ENCODE data around the gene RAB4A.
A peak's percentile ranks its signal among the peaks of the same experiment; 100 is the strongest.

RAB4A gene

DNA sequence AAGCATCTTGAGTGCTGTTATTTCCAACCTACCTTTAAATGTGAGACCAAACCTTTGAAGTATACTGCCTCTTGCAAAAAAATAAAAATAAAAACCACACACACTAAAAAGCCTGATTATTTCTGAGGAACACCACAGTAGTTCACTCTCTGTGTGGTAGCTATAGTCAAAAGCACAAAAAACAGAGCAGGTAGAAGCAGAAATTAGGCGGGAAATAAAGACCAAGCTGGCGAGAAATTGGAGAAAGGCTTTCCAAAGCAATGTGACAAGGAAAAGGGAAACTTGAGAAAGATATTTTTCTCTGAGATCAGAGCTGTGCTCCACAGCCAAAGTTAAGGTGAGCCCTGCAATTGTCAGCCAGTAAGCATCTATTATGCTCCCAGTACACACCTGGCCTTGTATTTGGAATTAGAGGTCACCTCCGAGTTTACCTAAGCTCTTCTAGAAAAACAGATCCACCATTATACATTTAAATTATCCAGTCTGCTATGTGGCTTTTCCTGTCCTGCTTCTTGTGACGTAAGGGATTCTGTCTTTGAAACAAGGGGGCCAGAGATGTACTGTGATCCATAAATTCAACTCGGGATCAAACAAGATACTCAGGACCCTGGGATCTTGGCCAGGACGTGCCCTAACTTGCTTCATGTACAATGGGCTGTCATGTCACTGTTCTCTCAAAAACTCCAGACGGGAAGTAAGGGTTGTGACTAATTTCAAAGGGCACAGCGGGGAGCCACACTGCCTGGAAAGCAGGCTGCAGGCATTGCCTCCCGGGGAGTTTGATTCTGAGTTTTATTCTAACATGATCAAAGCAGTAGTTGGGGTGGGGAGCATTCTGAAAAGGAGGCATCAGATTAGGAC is 39.8 kb upstream of the RAB4A start:
- Histone ChIP-seq H3K36me3 (ENCODE audit: control insufficient read depth in 2 of 2, insufficient read depth in 1 of 2, low read length in 2 of 2) (no peaks in the 10 kb centered on the region), H3K4me3 (ENCODE audit: low read depth, low read length) (no peak overlapping the region), H3K9me3 (ENCODE audit: control insufficient read depth, insufficient read depth, low read depth, low read length) (no peaks in the 10 kb centered on the region), H3K4me1 (ENCODE audit: control insufficient read depth, insufficient read depth, low read length) (peaks cover 42% of the 10 kb centered on the region), H3K27ac (ENCODE audit: extremely low read depth, low read depth, low read length) (peak overlapping the region; percentile 74)
- ChIA-PET CTCF (interaction anchor here (0.6 to 8.7 kb wide), 9 partner anchors 8 to 568 kb away, joined by 3 to 115 read pairs (median 5); partner anchors contain the start of gene RHOU), POLR2A (interaction anchor here (0.6 to 1.0 kb wide), 2 partner anchors 36 to 228 kb away, joined by 3 to 4 read pairs; no protein-coding TSS in a partner anchor)
- TF ChIP-seq ZXDB (tag by site-specific recombination; IDR thresholded peaks at IDR 0.05) = no peak
- peak; percentile 87 for TF ChIP-seq ZNF24 (tag by site-specific recombination; IDR thresholded peaks at IDR 0.05)
- no peak for TF ChIP-seq ZNF157 (tag by site-specific recombination; IDR thresholded peaks at IDR 0.05)
- TF ChIP-seq ZBTB20 (tag by site-specific recombination; IDR thresholded peaks at IDR 0.05) = peak; percentile 28
- TF ChIP-seq ZNF394 (tag by site-specific recombination; IDR thresholded peaks at IDR 0.05; ENCODE audit: borderline replicate concordance) = peak; percentile 26; the same call in 1 of the 2 replicates
- no peak for TF ChIP-seq ZNF76 (tag by site-specific recombination; IDR thresholded peaks at IDR 0.05; ENCODE audit: borderline replicate concordance, low read depth)
- TF ChIP-seq ZNF112 (tag by site-specific recombination; IDR thresholded peaks at IDR 0.05) = no peak
- TF ChIP-seq, protein P1, sequence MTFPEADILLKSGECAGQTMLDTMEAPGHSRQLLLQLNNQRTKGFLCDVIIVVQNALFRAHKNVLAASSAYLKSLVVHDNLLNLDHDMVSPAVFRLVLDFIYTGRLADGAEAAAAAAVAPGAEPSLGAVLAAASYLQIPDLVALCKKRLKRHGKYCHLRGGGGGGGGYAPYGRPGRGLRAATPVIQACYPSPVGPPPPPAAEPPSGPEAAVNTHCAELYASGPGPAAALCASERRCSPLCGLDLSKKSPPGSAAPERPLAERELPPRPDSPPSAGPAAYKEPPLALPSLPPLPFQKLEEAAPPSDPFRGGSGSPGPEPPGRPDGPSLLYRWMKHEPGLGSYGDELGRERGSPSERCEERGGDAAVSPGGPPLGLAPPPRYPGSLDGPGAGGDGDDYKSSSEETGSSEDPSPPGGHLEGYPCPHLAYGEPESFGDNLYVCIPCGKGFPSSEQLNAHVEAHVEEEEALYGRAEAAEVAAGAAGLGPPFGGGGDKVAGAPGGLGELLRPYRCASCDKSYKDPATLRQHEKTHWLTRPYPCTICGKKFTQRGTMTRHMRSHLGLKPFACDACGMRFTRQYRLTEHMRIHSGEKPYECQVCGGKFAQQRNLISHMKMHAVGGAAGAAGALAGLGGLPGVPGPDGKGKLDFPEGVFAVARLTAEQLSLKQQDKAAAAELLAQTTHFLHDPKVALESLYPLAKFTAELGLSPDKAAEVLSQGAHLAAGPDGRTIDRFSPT (tag by site-specific recombination; IDR thresholded peaks at IDR 0.05) = 0 out of 2 replicates have a peak, but pooled peaks have one; percentile 18
- TF ChIP-seq ZEB2 (tag by site-specific recombination; IDR thresholded peaks at IDR 0.05) = peak; percentile 84
- no peak for TF ChIP-seq ZNF677 (tag by site-specific recombination; IDR thresholded peaks at IDR 0.05)
- no peak for TF ChIP-seq ZFHX2 (tag by site-specific recombination; conservative IDR thresholded peaks at IDR 0.05)
- no peak for TF ChIP-seq ZNF596 (tag by site-specific recombination; IDR thresholded peaks at IDR 0.05)
- TF ChIP-seq, protein P2, sequence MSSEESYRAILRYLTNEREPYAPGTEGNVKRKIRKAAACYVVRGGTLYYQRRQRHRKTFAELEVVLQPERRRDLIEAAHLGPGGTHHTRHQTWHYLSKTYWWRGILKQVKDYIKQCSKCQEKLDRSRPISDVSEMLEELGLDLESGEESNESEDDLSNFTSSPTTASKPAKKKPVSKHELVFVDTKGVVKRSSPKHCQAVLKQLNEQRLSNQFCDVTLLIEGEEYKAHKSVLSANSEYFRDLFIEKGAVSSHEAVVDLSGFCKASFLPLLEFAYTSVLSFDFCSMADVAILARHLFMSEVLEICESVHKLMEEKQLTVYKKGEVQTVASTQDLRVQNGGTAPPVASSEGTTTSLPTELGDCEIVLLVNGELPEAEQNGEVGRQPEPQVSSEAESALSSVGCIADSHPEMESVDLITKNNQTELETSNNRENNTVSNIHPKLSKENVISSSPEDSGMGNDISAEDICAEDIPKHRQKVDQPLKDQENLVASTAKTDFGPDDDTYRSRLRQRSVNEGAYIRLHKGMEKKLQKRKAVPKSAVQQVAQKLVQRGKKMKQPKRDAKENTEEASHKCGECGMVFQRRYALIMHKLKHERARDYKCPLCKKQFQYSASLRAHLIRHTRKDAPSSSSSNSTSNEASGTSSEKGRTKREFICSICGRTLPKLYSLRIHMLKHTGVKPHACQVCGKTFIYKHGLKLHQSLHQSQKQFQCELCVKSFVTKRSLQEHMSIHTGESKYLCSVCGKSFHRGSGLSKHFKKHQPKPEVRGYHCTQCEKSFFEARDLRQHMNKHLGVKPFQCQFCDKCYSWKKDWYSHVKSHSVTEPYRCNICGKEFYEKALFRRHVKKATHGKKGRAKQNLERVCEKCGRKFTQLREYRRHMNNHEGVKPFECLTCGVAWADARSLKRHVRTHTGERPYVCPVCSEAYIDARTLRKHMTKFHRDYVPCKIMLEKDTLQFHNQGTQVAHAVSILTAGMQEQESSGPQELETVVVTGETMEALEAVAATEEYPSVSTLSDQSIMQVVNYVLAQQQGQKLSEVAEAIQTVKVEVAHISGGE (tag by site-specific recombination; conservative IDR thresholded peaks at IDR 0.05; ENCODE audit: low read depth) = no peak
- TF ChIP-seq ZNF521 (tag by site-specific recombination; IDR thresholded peaks at IDR 0.05) = no peak
- no peak for TF ChIP-seq ZNF777 (tag by site-specific recombination; IDR thresholded peaks at IDR 0.05; ENCODE audit: borderline replicate concordance)
- TF ChIP-seq ZNF214 (tag by site-specific recombination; IDR thresholded peaks at IDR 0.05; ENCODE audit: borderline replicate concordance) = no peak
- TF ChIP-seq SCRT2 (tag by site-specific recombination; IDR thresholded peaks at IDR 0.05) = no peak
- no peak for TF ChIP-seq ZNF23 (tag by site-specific recombination; IDR thresholded peaks at IDR 0.05; ENCODE audit: borderline replicate concordance)
- TF ChIP-seq REPIN1 (tag by site-specific recombination; IDR thresholded peaks at IDR 0.05; ENCODE audit: low read depth) = no peak
- TF ChIP-seq, protein P3, sequence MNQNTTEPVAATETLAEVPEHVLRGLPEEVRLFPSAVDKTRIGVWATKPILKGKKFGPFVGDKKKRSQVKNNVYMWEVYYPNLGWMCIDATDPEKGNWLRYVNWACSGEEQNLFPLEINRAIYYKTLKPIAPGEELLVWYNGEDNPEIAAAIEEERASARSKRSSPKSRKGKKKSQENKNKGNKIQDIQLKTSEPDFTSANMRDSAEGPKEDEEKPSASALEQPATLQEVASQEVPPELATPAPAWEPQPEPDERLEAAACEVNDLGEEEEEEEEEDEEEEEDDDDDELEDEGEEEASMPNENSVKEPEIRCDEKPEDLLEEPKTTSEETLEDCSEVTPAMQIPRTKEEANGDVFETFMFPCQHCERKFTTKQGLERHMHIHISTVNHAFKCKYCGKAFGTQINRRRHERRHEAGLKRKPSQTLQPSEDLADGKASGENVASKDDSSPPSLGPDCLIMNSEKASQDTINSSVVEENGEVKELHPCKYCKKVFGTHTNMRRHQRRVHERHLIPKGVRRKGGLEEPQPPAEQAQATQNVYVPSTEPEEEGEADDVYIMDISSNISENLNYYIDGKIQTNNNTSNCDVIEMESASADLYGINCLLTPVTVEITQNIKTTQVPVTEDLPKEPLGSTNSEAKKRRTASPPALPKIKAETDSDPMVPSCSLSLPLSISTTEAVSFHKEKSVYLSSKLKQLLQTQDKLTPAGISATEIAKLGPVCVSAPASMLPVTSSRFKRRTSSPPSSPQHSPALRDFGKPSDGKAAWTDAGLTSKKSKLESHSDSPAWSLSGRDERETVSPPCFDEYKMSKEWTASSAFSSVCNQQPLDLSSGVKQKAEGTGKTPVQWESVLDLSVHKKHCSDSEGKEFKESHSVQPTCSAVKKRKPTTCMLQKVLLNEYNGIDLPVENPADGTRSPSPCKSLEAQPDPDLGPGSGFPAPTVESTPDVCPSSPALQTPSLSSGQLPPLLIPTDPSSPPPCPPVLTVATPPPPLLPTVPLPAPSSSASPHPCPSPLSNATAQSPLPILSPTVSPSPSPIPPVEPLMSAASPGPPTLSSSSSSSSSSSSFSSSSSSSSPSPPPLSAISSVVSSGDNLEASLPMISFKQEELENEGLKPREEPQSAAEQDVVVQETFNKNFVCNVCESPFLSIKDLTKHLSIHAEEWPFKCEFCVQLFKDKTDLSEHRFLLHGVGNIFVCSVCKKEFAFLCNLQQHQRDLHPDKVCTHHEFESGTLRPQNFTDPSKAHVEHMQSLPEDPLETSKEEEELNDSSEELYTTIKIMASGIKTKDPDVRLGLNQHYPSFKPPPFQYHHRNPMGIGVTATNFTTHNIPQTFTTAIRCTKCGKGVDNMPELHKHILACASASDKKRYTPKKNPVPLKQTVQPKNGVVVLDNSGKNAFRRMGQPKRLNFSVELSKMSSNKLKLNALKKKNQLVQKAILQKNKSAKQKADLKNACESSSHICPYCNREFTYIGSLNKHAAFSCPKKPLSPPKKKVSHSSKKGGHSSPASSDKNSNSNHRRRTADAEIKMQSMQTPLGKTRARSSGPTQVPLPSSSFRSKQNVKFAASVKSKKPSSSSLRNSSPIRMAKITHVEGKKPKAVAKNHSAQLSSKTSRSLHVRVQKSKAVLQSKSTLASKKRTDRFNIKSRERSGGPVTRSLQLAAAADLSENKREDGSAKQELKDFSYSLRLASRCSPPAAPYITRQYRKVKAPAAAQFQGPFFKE (tag by site-specific recombination; IDR thresholded peaks at IDR 0.05; ENCODE audit: borderline replicate concordance) = no peak
- no peak for TF ChIP-seq ZNF174 (tag by site-specific recombination; IDR thresholded peaks at IDR 0.05)
- TF ChIP-seq ZNF266 (tag by site-specific recombination; IDR thresholded peaks at IDR 0.05; ENCODE audit: low read depth) = no peak
- TF ChIP-seq, protein P4, sequence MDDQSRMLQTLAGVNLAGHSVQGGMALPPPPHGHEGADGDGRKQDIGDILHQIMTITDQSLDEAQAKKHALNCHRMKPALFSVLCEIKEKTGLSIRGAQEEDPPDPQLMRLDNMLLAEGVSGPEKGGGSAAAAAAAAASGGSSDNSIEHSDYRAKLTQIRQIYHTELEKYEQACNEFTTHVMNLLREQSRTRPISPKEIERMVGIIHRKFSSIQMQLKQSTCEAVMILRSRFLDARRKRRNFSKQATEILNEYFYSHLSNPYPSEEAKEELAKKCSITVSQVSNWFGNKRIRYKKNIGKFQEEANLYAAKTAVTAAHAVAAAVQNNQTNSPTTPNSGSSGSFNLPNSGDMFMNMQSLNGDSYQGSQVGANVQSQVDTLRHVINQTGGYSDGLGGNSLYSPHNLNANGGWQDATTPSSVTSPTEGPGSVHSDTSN (CRISPR knock-in tag; IDR thresholded peaks at IDR 0.05) = no peak
- TF ChIP-seq ZNF354C (tag by site-specific recombination; IDR thresholded peaks at IDR 0.05; ENCODE audit: borderline replicate concordance, low read depth) = no peak

All from HEK293 (cell line).